ENCODE data around the gene GMPPB.

The GMPPB gene

GRCh38 chr3:49745986-49746385 is 22.2 kb upstream of the GMPPB start:
- Histone ChIP-seq H3K27ac (replicated peaks) (no peak overlapping the region), H3K27me3 (ENCODE audit: insufficient read depth, poor library complexity, severe bottlenecking) (no peaks in the 10 kb centered on the region), H3K4me3 (replicated peaks; ENCODE audit: insufficient read depth, low read length) (no peak overlapping the region)
- no peak for DNase-seq (ENCODE audit: low read depth in 1 of 2, low spot score in 1 of 2)
- TF ChIP-seq GABPA (IDR thresholded peaks at IDR 0.05; ENCODE audit: low read depth) (no peak), SPI1 (IDR thresholded peaks at IDR 0.05; ENCODE audit: borderline replicate concordance, low read depth) (no peak), POLR2AphosphoS5 (IDR thresholded peaks at IDR 0.05; ENCODE audit: low read depth) (no peak)
- TF ChIP-seq, protein P1, sequence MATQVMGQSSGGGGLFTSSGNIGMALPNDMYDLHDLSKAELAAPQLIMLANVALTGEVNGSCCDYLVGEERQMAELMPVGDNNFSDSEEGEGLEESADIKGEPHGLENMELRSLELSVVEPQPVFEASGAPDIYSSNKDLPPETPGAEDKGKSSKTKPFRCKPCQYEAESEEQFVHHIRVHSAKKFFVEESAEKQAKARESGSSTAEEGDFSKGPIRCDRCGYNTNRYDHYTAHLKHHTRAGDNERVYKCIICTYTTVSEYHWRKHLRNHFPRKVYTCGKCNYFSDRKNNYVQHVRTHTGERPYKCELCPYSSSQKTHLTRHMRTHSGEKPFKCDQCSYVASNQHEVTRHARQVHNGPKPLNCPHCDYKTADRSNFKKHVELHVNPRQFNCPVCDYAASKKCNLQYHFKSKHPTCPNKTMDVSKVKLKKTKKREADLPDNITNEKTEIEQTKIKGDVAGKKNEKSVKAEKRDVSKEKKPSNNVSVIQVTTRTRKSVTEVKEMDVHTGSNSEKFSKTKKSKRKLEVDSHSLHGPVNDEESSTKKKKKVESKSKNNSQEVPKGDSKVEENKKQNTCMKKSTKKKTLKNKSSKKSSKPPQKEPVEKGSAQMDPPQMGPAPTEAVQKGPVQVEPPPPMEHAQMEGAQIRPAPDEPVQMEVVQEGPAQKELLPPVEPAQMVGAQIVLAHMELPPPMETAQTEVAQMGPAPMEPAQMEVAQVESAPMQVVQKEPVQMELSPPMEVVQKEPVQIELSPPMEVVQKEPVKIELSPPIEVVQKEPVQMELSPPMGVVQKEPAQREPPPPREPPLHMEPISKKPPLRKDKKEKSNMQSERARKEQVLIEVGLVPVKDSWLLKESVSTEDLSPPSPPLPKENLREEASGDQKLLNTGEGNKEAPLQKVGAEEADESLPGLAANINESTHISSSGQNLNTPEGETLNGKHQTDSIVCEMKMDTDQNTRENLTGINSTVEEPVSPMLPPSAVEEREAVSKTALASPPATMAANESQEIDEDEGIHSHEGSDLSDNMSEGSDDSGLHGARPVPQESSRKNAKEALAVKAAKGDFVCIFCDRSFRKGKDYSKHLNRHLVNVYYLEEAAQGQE (IDR thresholded peaks at IDR 0.05; ENCODE audit: insufficient replicate concordance, low read depth) = no peak
- TF ChIP-seq, protein P2, sequence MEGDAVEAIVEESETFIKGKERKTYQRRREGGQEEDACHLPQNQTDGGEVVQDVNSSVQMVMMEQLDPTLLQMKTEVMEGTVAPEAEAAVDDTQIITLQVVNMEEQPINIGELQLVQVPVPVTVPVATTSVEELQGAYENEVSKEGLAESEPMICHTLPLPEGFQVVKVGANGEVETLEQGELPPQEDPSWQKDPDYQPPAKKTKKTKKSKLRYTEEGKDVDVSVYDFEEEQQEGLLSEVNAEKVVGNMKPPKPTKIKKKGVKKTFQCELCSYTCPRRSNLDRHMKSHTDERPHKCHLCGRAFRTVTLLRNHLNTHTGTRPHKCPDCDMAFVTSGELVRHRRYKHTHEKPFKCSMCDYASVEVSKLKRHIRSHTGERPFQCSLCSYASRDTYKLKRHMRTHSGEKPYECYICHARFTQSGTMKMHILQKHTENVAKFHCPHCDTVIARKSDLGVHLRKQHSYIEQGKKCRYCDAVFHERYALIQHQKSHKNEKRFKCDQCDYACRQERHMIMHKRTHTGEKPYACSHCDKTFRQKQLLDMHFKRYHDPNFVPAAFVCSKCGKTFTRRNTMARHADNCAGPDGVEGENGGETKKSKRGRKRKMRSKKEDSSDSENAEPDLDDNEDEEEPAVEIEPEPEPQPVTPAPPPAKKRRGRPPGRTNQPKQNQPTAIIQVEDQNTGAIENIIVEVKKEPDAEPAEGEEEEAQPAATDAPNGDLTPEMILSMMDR (IDR thresholded peaks at IDR 0.05; ENCODE audit: insufficient read depth, low read length) = no peak

GRCh38 chr3:49740427-49740826 is 16.7 kb upstream of the GMPPB start:
- Histone ChIP-seq H3K27ac (replicated peaks) (no peak overlapping the region), H3K4me3 (replicated peaks; ENCODE audit: insufficient read depth, low read length) (no peak overlapping the region), H3K27me3 (ENCODE audit: insufficient read depth, poor library complexity, severe bottlenecking) (no peaks in the 10 kb centered on the region)
- DNase-seq (ENCODE audit: low read depth in 1 of 2, low spot score in 1 of 2) = no peak
- TF ChIP-seq SPI1 (IDR thresholded peaks at IDR 0.05; ENCODE audit: borderline replicate concordance, low read depth) = no peak
- TF ChIP-seq, protein P1 (IDR thresholded peaks at IDR 0.05; ENCODE audit: insufficient replicate concordance, low read depth) = no peak
- TF ChIP-seq POLR2AphosphoS5 (IDR thresholded peaks at IDR 0.05; ENCODE audit: low read depth) = no peak
- TF ChIP-seq, protein P2 (IDR thresholded peaks at IDR 0.05; ENCODE audit: insufficient read depth, low read length) = no peak
- no peak for TF ChIP-seq GABPA (IDR thresholded peaks at IDR 0.05; ENCODE audit: low read depth)

GRCh38 chr3:49738067-49738713 is 14.4 kb upstream of the GMPPB start:
- Histone ChIP-seq H3K4me3 (replicated peaks; ENCODE audit: insufficient read depth, low read length) (no peak overlapping the region), H3K27ac (replicated peaks) (no peak overlapping the region), H3K27me3 (ENCODE audit: insufficient read depth, poor library complexity, severe bottlenecking) (no peaks in the 10 kb centered on the region)
- TF ChIP-seq POLR2AphosphoS5 (IDR thresholded peaks at IDR 0.05; ENCODE audit: low read depth) (no peak), GABPA (IDR thresholded peaks at IDR 0.05; ENCODE audit: low read depth) (no peak), SPI1 (IDR thresholded peaks at IDR 0.05; ENCODE audit: borderline replicate concordance, low read depth) (no peak)
- TF ChIP-seq, protein P1 (IDR thresholded peaks at IDR 0.05; ENCODE audit: insufficient replicate concordance, low read depth) = no peak
- TF ChIP-seq, protein P2 (IDR thresholded peaks at IDR 0.05; ENCODE audit: insufficient read depth, low read length) = no peak
- no peak for DNase-seq (ENCODE audit: low read depth in 1 of 2, low spot score in 1 of 2)
